Measurements from ENCODE around the gene MICA.

DNA sequence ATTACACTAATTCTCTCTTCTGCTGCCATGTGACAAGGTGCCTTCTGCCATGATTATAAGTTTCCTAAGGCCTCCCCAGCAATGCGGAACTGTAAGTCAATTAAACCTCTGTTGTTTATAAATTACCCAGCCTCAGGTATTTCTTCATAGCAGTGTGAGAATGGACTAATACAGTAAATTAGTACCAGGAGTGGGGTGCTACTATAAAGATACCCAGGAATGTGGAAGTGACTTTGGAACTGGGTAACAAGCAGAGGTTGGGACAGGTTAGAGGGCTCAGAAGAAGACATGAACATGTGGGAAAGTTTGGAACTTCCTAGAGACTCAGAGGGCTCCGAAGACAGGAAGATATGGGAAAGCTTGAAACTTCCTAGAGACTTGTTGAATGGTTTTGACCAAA lies 34.8 kb downstream of the MICA start:
- TF ChIP-seq, protein P1, sequence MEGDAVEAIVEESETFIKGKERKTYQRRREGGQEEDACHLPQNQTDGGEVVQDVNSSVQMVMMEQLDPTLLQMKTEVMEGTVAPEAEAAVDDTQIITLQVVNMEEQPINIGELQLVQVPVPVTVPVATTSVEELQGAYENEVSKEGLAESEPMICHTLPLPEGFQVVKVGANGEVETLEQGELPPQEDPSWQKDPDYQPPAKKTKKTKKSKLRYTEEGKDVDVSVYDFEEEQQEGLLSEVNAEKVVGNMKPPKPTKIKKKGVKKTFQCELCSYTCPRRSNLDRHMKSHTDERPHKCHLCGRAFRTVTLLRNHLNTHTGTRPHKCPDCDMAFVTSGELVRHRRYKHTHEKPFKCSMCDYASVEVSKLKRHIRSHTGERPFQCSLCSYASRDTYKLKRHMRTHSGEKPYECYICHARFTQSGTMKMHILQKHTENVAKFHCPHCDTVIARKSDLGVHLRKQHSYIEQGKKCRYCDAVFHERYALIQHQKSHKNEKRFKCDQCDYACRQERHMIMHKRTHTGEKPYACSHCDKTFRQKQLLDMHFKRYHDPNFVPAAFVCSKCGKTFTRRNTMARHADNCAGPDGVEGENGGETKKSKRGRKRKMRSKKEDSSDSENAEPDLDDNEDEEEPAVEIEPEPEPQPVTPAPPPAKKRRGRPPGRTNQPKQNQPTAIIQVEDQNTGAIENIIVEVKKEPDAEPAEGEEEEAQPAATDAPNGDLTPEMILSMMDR (IDR thresholded peaks at IDR 0.05; ENCODE audit: low read length): no peak
- TF ChIP-seq EZH2 (IDR thresholded peaks at IDR 0.05; ENCODE audit: borderline replicate concordance, low read length): no peak

Measured in OCI-LY1 (cell line).